WTC11 (cell line): ENCODE data around the gene FAN1. TPM values are rescaled to one million over a fixed set of nuclear protein-coding genes. Genes with fewer than 3 reads are reported as not detected.

Source experiments
- ATAC-seq: fragments of 200-7000 bp; cut with Tn5 transposase; 2 replicates; pipeline ENCODE4 v1.10.0; 2021; ENCODE audit warnings: mild to moderate bottlenecking, moderate library complexity
- CTCF ChIA-PET: fragments of 300-600 bp; sonication (Branson Sonifier 250); formaldehyde crosslinking; loops from one replicate; lab custom pipeline; 2021; ENCODE audit warnings: antibody characterized with exemption; lab: Charles Lee
- POLR2A ChIA-PET: fragments of 350-600 bp; sonication (Branson Sonifier 250); formaldehyde crosslinking; loops from one replicate; lab custom pipeline; 2021; ENCODE audit warnings: antibody characterized with exemption; lab: Charles Lee
- DNase-seq: peaks from one replicate; pipeline ENCODE4 v3.0.0; 2021; ENCODE audit warnings: low spot score
- H3K27ac Mint-ChIP-seq: 2 replicates; pipeline ENCODE4 v1.8.0; 2021; ENCODE audit warnings: mixed read lengths
- H3K27me3 Mint-ChIP-seq: 2 replicates; pipeline ENCODE4 v1.8.0; 2021; ENCODE audit warnings: low read depth, mild to moderate bottlenecking, moderate library complexity, mixed read lengths
- H3K36me3 Mint-ChIP-seq: 2 replicates; pipeline ENCODE4 v1.8.0; 2021; ENCODE audit warnings: mixed read lengths
- H3K4me1 Mint-ChIP-seq: 2 replicates; pipeline ENCODE4 v1.8.0; 2022; ENCODE audit warnings: mixed read lengths
- H3K4me3 Mint-ChIP-seq: 2 replicates; pipeline ENCODE4 v1.8.0; 2021; ENCODE audit warnings: mild to moderate bottlenecking, moderate library complexity, mixed read lengths
- H3K9me3 Mint-ChIP-seq: 2 replicates; pipeline ENCODE4 v1.8.0; 2021; ENCODE audit warnings: mixed read lengths
- CREM ChIP-seq: sonication (generic); formaldehyde crosslinking; IDR thresholded peaks from 2 replicates; pipeline ENCODE4 v1.8.1; 2022; ENCODE audit warnings: mild to moderate bottlenecking, missing genetic modification reagents, moderate library complexity
- E2F5 ChIP-seq: sonication (generic); formaldehyde crosslinking; IDR thresholded peaks from 2 replicates; pipeline ENCODE4 v1.8.1; 2022; ENCODE audit warnings: mild to moderate bottlenecking, moderate library complexity, missing genetic modification reagents
- IRF1 ChIP-seq: sonication (generic); formaldehyde crosslinking; IDR thresholded peaks from 2 replicates; pipeline ENCODE4 v1.8.0; 2023; ENCODE audit warnings: missing genetic modification reagents
- MXD4 ChIP-seq: fragments of 250-450 bp; sonication (Bioruptor Pico); IDR thresholded peaks from 2 replicates; pipeline ENCODE4 v1.8.0; 2021; ENCODE audit warnings: mild to moderate bottlenecking, moderate library complexity, borderline replicate concordance
- NFATC4 ChIP-seq: fragments of 250-450 bp; sonication (Bioruptor Pico); IDR thresholded peaks from 2 replicates; pipeline ENCODE4 v1.9.0; 2021; ENCODE audit warnings: mild to moderate bottlenecking
- NR3C1 ChIP-seq: sonication (generic); formaldehyde crosslinking; conservative IDR thresholded peaks from 2 replicates; pipeline ENCODE4 v1.8.1; 2023; ENCODE audit warnings: low read depth, mild to moderate bottlenecking, missing genetic modification reagents
- SMAD3 ChIP-seq: sonication (generic); formaldehyde crosslinking; IDR thresholded peaks from 2 replicates; pipeline ENCODE4 v1.8.0; 2022; ENCODE audit warnings: missing genetic modification reagents, mild to moderate bottlenecking, borderline replicate concordance
- TEAD4 ChIP-seq: sonication (generic); formaldehyde crosslinking; IDR thresholded peaks from 2 replicates; pipeline ENCODE4 v1.8.0; 2022; ENCODE audit warnings: mild to moderate bottlenecking, missing genetic modification reagents
- TP53 ChIP-seq: sonication (generic); formaldehyde crosslinking; IDR thresholded peaks from 2 replicates; pipeline ENCODE4 v1.8.1; 2023; ENCODE audit warnings: mild to moderate bottlenecking, missing genetic modification reagents
- ZNF219 ChIP-seq: sonication (generic); formaldehyde crosslinking; IDR thresholded peaks from 2 replicates; pipeline ENCODE4 v1.8.0; 2023; ENCODE audit warnings: missing genetic modification reagents, mild to moderate bottlenecking, borderline replicate concordance
- ZNF532 ChIP-seq: fragments of 250-450 bp; sonication (Bioruptor Pico); IDR thresholded peaks from 2 replicates; pipeline ENCODE4 v1.9.0; 2021; ENCODE audit warnings: mild to moderate bottlenecking, borderline replicate concordance
- ZNF671 ChIP-seq: fragments of 250-450 bp; sonication (Bioruptor Pico); IDR thresholded peaks from 2 replicates; pipeline ENCODE4 v1.8.0; 2021; ENCODE audit warnings: mild to moderate bottlenecking
- total RNA-seq: library from RNA; stranded (reverse); gene quantifications from 3 replicates; pipeline ENCODE4 v1.2.3, GENCODE V29; 2021
- TF ChIP-seq, protein P1 (sequence below): fragments of 250-450 bp; sonication (Bioruptor Pico); IDR thresholded peaks from 2 replicates; pipeline ENCODE4 v1.8.0; 2021; ENCODE audit warnings: mild to moderate bottlenecking
- TF ChIP-seq, protein P2 (sequence below): sonication (generic); formaldehyde crosslinking; IDR thresholded peaks from 2 replicates; pipeline ENCODE4 v1.8.0; 2023; ENCODE audit warnings: mild to moderate bottlenecking, missing genetic modification reagents
- TF ChIP-seq, protein P3 (sequence below): fragments of 250-450 bp; sonication (Bioruptor Pico); IDR thresholded peaks from 2 replicates; pipeline ENCODE4 v1.9.0; 2021; ENCODE audit warnings: moderate library complexity, mild to moderate bottlenecking, inconsistent platforms, borderline replicate concordance
- TF ChIP-seq, protein P4 (sequence below): sonication (generic); formaldehyde crosslinking; IDR thresholded peaks from 2 replicates; pipeline ENCODE4 v1.8.1; 2022; ENCODE audit warnings: low read depth, missing genetic modification reagents, borderline replicate concordance
- TF ChIP-seq, protein P5 (sequence below): fragments of 250-450 bp; sonication (Bioruptor Pico); IDR thresholded peaks from 2 replicates; pipeline ENCODE4 v1.9.0; 2021; ENCODE audit warnings: mild to moderate bottlenecking

Gene FAN1
- total RNA-seq, 1 experiment from 2014 or later: 22.8 TPM

- no peak for ATAC-seq
- Mint-ChIP-seq H3K36me3 (no peaks in the 10 kb centered on the region), H3K27me3 (no peaks in the 10 kb centered on the region), H3K27ac (no peak overlapping the region), H3K4me3 (no peak overlapping the region), H3K9me3 (peaks cover 3% of the 10 kb centered on the region; the same call in 1 of the 2 replicates), H3K4me1 (no peaks in the 10 kb centered on the region)
- DNase-seq: no peak
- POLR2A ChIA-PET: no interaction called here
- CTCF ChIA-PET: no interaction called here
- TF ChIP-seq ZNF532 (CRISPR knock-in tag): no peak
- no peak for TF ChIP-seq CREM (CRISPR knock-in tag)
- no peak for TF ChIP-seq IRF1
- no peak for TF ChIP-seq MXD4
- TF ChIP-seq, protein P1, sequence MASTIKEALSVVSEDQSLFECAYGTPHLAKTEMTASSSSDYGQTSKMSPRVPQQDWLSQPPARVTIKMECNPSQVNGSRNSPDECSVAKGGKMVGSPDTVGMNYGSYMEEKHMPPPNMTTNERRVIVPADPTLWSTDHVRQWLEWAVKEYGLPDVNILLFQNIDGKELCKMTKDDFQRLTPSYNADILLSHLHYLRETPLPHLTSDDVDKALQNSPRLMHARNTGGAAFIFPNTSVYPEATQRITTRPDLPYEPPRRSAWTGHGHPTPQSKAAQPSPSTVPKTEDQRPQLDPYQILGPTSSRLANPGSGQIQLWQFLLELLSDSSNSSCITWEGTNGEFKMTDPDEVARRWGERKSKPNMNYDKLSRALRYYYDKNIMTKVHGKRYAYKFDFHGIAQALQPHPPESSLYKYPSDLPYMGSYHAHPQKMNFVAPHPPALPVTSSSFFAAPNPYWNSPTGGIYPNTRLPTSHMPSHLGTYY (CRISPR knock-in tag): no peak
- TF ChIP-seq E2F5 (CRISPR knock-in tag): no peak
- no peak for TF ChIP-seq TEAD4
- TF ChIP-seq, protein P2, sequence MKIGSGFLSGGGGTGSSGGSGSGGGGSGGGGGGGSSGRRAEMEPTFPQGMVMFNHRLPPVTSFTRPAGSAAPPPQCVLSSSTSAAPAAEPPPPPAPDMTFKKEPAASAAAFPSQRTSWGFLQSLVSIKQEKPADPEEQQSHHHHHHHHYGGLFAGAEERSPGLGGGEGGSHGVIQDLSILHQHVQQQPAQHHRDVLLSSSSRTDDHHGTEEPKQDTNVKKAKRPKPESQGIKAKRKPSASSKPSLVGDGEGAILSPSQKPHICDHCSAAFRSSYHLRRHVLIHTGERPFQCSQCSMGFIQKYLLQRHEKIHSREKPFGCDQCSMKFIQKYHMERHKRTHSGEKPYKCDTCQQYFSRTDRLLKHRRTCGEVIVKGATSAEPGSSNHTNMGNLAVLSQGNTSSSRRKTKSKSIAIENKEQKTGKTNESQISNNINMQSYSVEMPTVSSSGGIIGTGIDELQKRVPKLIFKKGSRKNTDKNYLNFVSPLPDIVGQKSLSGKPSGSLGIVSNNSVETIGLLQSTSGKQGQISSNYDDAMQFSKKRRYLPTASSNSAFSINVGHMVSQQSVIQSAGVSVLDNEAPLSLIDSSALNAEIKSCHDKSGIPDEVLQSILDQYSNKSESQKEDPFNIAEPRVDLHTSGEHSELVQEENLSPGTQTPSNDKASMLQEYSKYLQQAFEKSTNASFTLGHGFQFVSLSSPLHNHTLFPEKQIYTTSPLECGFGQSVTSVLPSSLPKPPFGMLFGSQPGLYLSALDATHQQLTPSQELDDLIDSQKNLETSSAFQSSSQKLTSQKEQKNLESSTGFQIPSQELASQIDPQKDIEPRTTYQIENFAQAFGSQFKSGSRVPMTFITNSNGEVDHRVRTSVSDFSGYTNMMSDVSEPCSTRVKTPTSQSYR (CRISPR knock-in tag): no peak
- TF ChIP-seq ZNF219 (CRISPR knock-in tag): no peak
These were observed 33.0 kb upstream of the FAN1 start for GRCh38 chr15:30870681-30871080.

DNA sequence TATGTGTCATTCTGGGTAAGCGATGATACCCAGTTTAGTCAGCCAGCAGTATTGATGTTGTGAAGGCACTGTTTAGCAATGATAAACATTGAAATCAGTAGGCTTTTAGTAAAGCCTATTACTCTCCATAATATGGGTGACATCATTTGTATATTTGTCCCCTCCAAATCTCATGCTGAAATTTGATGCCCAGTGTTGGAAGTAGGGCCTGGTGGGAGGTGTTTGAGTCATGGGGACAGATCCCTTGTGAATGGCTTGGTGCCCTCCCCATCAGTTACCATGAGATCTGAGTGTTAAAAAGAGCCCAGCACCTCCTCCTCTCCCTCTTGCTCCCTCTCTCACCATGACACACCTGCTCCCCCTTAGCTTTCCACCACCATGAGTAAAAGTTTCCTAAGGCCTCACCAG, 31.4 kb upstream of the FAN1 start:
- Mint-ChIP-seq H3K9me3 (peaks cover 4% of the 10 kb centered on the region; the same call in 1 of the 2 replicates), H3K27me3 (no peaks in the 10 kb centered on the region), H3K4me1 (no peaks in the 10 kb centered on the region), H3K27ac (no peak overlapping the region), H3K4me3 (no peak overlapping the region), H3K36me3 (no peaks in the 10 kb centered on the region)
- ChIA-PET POLR2A (no interaction called here), CTCF (no interaction called here)
- DNase-seq: no peak
- no peak for ATAC-seq
- no peak for TF ChIP-seq ZNF671
- no peak for TF ChIP-seq SMAD3
- TF ChIP-seq, protein P3, sequence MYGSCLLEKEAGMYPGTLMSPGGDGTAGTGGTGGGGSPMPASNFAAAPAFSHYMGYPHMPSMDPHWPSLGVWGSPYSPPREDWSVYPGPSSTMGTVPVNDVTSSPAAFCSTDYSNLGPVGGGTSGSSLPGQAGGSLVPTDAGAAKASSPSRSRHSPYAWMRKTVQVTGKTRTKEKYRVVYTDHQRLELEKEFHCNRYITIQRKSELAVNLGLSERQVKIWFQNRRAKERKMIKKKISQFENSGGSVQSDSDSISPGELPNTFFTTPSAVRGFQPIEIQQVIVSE (CRISPR knock-in tag): no peak
- no peak for TF ChIP-seq TP53 (CRISPR knock-in tag)
- no peak for TF ChIP-seq NFATC4
- TF ChIP-seq, protein P4, sequence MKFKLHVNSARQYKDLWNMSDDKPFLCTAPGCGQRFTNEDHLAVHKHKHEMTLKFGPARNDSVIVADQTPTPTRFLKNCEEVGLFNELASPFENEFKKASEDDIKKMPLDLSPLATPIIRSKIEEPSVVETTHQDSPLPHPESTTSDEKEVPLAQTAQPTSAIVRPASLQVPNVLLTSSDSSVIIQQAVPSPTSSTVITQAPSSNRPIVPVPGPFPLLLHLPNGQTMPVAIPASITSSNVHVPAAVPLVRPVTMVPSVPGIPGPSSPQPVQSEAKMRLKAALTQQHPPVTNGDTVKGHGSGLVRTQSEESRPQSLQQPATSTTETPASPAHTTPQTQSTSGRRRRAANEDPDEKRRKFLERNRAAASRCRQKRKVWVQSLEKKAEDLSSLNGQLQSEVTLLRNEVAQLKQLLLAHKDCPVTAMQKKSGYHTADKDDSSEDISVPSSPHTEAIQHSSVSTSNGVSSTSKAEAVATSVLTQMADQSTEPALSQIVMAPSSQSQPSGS (CRISPR knock-in tag): no peak
- no peak for TF ChIP-seq NR3C1 (CRISPR knock-in tag)
- TF ChIP-seq, protein P5, sequence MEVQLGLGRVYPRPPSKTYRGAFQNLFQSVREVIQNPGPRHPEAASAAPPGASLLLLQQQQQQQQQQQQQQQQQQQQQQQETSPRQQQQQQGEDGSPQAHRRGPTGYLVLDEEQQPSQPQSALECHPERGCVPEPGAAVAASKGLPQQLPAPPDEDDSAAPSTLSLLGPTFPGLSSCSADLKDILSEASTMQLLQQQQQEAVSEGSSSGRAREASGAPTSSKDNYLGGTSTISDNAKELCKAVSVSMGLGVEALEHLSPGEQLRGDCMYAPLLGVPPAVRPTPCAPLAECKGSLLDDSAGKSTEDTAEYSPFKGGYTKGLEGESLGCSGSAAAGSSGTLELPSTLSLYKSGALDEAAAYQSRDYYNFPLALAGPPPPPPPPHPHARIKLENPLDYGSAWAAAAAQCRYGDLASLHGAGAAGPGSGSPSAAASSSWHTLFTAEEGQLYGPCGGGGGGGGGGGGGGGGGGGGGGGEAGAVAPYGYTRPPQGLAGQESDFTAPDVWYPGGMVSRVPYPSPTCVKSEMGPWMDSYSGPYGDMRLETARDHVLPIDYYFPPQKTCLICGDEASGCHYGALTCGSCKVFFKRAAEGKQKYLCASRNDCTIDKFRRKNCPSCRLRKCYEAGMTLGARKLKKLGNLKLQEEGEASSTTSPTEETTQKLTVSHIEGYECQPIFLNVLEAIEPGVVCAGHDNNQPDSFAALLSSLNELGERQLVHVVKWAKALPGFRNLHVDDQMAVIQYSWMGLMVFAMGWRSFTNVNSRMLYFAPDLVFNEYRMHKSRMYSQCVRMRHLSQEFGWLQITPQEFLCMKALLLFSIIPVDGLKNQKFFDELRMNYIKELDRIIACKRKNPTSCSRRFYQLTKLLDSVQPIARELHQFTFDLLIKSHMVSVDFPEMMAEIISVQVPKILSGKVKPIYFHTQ (CRISPR knock-in tag): no peak
